ENCODE data around the gene PAK4.
A peak's percentile ranks its signal among the peaks of the same experiment; 100 is the strongest.
"Not testable (repeated sequence)": the region's sequence is repeated elsewhere in the genome, so short reads cannot be mapped to it uniquely, and the experiment has no call there.

Gene PAK4

GRCh38 chr19:39206122-39206521, 80.5 kb downstream of the PAK4 start:
- DNase-seq (ENCODE audit: low read depth in 2 of 2), result no peak

DNA sequence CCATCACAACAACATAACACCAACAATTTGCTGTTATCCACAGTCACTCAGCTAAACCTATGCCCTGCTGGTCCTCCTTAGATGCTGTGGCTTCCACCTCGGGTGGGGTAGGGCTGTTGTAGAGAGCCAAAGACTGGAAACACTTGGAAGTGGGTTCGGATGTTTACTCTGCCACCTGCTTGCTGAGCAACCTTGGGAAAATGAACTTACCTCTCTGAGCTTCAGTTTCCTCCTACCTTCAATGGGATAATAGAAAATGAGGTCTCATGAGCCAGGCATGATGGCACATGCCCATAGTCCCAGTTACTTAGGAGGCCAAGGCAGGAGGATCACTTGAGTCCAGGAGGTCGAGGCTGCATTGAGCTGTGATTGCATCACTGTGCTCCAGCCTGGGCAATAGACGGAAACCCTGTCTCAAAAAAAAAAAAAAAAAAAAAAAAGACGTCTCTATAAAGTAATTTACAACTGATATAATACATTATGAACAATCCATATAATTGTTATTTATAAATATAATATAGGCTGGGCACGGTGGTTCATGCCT, 81.8 kb downstream of the PAK4 start:
- DNase-seq (ENCODE audit: low read depth in 2 of 2), result no peak

- DNase-seq (ENCODE audit: low read depth in 2 of 2), result no peak
Observed at GRCh38 chr19:39208175-39208795, 82.7 kb downstream of the PAK4 start.

- no peak for DNase-seq (ENCODE audit: low read depth in 2 of 2)
Observed at GRCh38 chr19:39209196-39209595, 83.6 kb downstream of the PAK4 start.

DNA sequence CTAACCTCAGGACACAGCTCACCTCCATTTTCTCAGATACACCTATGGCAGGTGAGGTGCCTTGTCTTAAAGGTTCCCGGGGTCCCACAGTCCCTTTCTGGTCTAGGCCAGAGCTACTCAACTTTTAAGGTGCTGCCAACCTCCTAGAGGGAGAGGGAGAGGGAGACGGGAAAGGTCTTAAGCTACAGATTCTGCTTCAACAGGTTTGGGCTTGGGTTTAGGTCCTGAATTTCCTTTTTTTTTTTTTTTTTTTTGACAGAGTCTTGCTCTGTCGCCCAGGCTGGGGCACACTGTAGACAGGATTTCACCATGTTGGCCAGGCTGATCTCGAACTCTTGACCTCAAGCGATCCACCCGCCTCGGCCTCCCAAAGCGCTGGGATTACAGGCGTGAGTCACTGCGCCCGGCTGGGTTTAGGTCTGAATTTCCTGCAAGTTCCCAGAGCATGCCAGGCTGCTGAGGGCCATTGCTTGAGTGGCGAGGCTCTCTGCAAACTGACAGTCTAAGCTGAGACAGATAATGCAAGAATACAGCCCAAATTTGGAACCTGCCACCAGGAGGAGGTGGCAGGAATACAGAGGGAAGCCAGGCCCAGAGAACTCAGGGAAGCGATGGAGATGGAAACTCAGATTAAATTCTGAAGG, 86.3 kb downstream of the PAK4 start:
- DNase-seq (ENCODE audit: low read depth in 2 of 2), result no peak

- peak in 1 of 2 donors; percentile 13 for DNase-seq (ENCODE audit: low read depth in 2 of 2)
Observed at GRCh38 chr19:39212375-39212742, 86.8 kb downstream of the PAK4 start.

- not testable (repeated sequence) for DNase-seq (ENCODE audit: low read depth in 2 of 2)
Observed at GRCh38 chr19:39215323-39215722, 89.7 kb downstream of the PAK4 start.

DNA sequence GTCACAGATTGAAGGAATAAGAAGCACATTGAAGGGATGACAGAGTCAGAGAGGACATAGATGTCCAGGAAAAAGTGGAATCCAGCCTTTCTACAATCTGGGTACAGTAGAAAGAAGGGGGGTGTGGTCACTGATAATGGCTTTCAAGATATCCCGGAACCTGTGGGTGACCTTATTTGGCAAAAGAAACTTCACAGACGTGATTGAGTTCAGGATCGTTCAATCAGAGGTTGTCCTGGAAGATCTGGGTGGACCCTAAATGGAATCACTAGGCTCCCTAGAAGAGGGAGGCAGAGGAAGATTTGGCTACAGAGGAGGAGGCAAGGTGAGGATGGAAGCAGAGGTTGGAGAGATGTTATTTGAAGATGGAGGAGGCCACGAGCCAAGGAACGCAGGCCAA, 91.5 kb downstream of the PAK4 start:
- no peak for DNase-seq (ENCODE audit: low read depth in 2 of 2)

DNA sequence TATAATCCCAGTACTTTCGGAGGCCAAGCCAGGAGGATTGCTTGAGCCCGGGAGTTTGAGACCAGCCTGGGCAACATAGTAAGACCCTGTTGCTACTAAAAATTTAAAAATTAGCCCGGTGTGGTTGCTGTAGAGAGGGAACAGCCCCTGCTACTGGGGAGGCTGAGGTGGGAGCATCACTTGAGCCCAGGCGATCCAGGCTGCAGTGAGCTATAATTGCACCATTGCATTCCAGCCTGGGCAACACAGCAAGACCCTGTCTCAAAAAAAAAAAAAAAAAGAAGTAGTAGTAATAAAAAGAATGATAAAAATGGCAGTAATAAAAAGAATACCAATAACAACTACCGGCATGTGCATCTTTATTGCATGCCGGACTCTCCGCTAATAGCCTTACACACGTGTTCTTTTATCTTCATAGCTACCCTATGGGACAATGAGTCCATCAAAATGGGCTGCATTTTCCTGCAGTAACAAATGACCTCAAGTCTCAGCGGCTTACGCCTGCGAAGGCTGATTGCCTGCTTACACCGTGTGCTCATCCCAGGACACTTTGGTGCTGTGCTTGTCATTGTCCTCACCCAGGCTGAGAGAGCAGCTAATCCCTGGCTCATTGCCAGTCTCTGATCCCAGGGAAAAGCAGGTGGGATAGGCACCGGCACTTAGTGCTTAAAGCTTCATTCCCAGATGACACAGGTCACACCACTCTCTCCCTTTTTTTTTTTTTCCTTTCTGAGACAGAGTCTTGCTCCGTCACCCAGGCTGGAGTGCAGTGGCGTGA, 92.8 kb downstream of the PAK4 start:
- DNase-seq (ENCODE audit: low read depth in 2 of 2), result no peak

DNA sequence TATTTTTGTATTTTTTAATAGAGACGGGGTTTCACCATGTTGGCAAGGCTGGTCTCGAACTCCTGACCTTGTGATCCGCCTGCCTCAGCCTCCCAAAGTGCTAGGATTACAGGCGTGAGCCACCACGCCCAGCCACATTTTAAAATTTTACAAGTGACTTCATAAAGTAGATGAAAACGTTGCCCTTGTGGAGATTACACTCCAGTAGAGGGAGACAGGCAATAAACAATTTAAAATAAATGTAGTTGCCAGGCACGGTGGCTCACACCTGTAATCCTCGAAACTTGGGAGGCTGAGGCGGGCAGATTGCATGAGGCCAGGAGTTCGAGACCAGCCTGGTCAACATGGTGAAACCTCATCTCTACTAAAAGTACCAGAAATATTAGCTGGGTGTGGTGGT, 93.5 kb downstream of the PAK4 start:
- not testable (repeated sequence) for DNase-seq (ENCODE audit: low read depth in 2 of 2)

DNA sequence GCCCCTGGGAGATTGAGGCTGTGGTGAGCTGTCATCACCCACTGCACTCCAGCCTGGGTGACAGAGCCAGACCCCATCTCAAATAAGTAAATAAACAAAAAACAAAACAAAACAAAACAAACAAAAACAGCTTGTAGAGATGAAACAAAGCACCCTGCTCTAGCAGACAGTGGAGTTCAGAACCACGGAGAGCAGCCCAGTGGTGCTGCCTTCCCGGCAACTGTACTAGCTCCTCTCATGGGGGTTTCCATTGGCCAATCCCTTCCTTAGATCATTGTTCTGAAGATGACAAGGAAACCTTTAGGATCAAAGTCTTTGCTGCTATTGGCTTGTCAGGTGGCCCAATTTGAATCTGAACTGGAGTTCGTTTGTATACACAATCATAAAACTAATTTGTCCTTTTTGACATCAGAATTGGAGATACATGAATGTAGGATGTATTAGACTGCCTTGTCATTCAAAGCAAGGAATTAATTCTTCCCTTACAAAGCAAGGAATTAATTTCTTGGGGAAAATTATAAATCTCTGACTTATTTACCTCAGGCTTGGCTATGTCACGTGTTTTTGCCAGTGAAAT, 98.2 kb downstream of the PAK4 start:
- DNase-seq (ENCODE audit: low read depth in 2 of 2), result no peak

- DNase-seq (ENCODE audit: low read depth in 2 of 2), result no peak
Observed at GRCh38 chr19:39224910-39225309, 99.3 kb downstream of the PAK4 start.

Measured in stimulated activated CD8-positive, alpha-beta memory T cell treated with anti-CD3 and anti-CD28 coated beads, Interleukin-15, amount 100 ng/mL, for 4 hours (primary cell).